EH (cell line): Measurements from ENCODE around the gene ADGRL3.
"Not testable (repeated sequence)": the region's sequence is repeated elsewhere in the genome, so short reads cannot be mapped to it uniquely, and the experiment has no call there.

Source experiments
- DNase-seq: peaks from one replicate; pipeline ENCODE4 v3.0.0-alpha.2; 2015; ENCODE audit warnings: low read depth

ADGRL3 gene

GRCh38 chr4:61638591-61638990 lies 438.5 kb downstream of the ADGRL3 start:
- DNase-seq = no peak

- DNase-seq = not testable (repeated sequence)
Measured at GRCh38 chr4:61646746-61647350, 446.7 kb downstream of the ADGRL3 start.

DNA sequence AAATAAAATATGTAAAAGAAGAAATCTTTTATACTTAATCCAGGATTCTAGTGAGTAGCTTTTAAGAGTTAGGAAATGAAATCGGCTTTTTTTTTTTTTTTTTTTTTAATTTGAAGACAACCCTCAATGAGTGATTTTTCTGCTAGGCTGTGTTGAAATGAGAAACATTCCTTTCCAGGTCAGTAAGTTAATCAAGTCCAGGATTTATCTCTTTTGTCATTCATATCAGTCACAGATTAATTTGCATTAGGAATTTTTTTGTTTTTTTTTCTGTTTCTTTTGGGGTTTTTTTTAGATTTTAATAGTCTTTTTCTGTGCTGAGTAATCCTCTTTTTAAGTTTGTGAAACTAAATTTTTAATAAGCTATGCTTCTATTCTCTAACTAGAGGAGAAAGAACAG lies 448.1 kb downstream of the ADGRL3 start:
- no peak for DNase-seq

GRCh38 chr4:61657016-61657415 lies 456.9 kb downstream of the ADGRL3 start:
- DNase-seq = no peak

- no peak for DNase-seq
Measured at GRCh38 chr4:61661960-61662359, 461.8 kb downstream of the ADGRL3 start.

GRCh38 chr4:61662362-61662761 lies 462.2 kb downstream of the ADGRL3 start:
- DNase-seq = no peak

- DNase-seq = no peak
Measured at GRCh38 chr4:61663310-61663709, 463.2 kb downstream of the ADGRL3 start.

DNA sequence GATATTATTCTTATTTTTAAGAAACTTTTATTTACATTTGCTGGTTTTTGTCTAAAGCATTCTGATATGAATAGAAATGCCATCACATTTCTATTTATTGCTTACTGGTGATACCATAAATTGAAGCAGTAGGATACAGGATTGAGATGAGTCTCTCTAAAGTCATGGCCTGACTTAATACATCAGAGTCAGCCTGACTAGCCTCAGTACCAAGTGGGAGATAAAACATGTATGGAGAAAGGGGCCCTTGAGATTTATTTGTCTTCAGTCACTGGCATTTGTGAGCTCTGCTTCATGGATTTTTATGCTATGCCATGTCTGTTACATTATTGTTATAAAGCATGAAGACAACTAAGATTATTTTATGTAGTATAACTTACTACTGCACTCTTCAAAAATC lies 465.5 kb downstream of the ADGRL3 start:
- no peak for DNase-seq

- DNase-seq = no peak
Measured at GRCh38 chr4:61666244-61666643, 466.1 kb downstream of the ADGRL3 start.

- DNase-seq = no peak
Measured at GRCh38 chr4:61671599-61671998, 471.5 kb downstream of the ADGRL3 start.

GRCh38 chr4:61675464-61675863 lies 475.3 kb downstream of the ADGRL3 start:
- no peak for DNase-seq

GRCh38 chr4:61678297-61678696 lies 478.2 kb downstream of the ADGRL3 start:
- no peak for DNase-seq

- no peak for DNase-seq
Measured at GRCh38 chr4:61693520-61693919, 493.4 kb downstream of the ADGRL3 start.

- DNase-seq = no peak
Measured at GRCh38 chr4:61714387-61714911, 514.3 kb downstream of the ADGRL3 start.

- DNase-seq = no peak
Measured at GRCh38 chr4:61716426-61716825, 516.3 kb downstream of the ADGRL3 start.

DNA sequence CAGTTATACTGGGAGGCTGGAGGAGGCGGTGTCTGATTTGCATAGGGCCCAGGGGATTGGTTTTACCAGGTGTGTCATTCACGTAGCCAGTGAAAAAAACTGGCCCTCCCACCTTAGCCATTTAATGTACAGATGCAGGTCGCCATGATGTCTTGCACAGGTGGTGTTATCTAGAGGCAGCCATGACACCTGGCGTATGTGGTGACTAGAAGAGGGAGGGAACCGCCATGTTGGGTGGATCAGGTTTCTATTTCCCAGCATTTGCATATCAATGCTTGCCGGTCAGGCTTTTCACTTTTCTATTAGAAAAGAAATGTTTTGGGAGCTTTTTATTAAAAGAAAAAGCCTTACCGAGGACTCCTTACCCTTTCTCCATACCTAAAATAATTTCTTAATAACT lies 523.4 kb downstream of the ADGRL3 start:
- DNase-seq = no peak

DNA sequence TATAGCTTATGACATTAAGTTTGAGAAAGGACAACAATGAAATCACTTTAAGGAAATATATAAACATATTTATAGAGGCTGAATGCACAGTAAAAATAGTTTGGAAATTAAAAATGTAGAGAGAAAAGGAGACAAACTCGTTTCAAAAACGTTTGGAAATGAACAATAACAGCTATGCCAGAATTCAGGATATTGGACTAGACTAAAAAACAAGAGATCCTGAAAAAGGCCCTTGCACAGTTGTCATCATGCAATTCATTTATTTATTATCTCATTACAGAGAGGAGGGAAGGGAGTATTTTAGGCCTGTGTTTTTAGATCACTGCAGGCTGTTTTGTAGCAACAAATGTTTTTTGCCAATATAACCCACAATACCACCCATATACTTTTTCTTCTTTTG lies 527.2 kb downstream of the ADGRL3 start:
- DNase-seq = no peak

- no peak for DNase-seq
Measured at GRCh38 chr4:61734409-61734808, 534.3 kb downstream of the ADGRL3 start.

GRCh38 chr4:61739887-61740286 lies 539.8 kb downstream of the ADGRL3 start:
- DNase-seq = no peak

DNA sequence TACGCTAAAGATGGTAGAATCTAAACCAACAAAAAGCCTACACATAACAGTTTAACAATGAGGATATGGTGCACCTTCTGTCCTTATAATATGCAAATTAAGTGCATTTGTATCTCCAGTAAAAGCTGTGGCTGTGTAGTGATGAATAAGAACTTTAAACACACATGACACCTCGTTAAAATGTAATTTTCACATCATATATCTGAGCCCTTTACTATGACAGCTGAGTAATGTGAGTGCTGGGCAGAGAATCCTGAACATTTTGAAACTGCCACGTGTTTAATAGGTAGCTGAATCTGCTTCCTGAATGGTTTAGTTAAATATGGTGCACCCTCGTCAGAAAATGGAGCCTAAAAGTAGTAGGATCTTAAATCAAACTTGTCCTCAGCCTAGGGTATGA lies 540.8 kb downstream of the ADGRL3 start:
- no peak for DNase-seq

GRCh38 chr4:61741327-61742096 lies 541.4 kb downstream of the ADGRL3 start:
- DNase-seq = no peak

DNA sequence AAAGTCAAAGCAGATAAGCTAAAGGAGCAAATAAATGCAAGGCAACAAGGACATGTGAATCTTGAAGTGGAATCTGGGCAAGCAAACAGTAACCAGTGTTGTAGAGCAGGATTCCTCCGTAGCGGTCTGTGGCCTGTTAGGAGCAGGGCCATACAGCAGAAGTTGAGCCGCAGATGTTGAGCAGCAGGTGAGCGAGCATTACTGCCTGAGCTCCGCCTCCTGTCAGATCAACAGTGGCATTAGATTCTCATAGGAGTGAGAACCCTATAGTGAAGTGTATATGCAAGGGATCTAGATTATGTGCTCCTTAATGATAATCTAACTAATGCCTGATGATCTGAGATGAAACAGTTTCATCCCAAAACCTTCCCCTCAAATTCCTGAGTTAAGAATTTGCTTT lies 550.7 kb downstream of the ADGRL3 start:
- no peak for DNase-seq

GRCh38 chr4:61752617-61753016 lies 552.5 kb downstream of the ADGRL3 start:
- DNase-seq = no peak

- DNase-seq = no peak
Measured at GRCh38 chr4:61753739-61754138, 553.6 kb downstream of the ADGRL3 start.
